Middle frontal gyrus (tissue), 1 donor: ENCODE measurements around the gene POTEI.
"Not testable (repeated sequence)": the region's sequence is repeated elsewhere in the genome, so short reads cannot be mapped to it uniquely, and the experiment has no call there.

Experiments used
- DNase-seq: peaks from one replicate; pipeline ENCODE4 v3.0.0-alpha.2; 2015; ENCODE audit warnings: low spot score; ENCODE audit errors: extremely low spot score

Gene POTEI

DNA sequence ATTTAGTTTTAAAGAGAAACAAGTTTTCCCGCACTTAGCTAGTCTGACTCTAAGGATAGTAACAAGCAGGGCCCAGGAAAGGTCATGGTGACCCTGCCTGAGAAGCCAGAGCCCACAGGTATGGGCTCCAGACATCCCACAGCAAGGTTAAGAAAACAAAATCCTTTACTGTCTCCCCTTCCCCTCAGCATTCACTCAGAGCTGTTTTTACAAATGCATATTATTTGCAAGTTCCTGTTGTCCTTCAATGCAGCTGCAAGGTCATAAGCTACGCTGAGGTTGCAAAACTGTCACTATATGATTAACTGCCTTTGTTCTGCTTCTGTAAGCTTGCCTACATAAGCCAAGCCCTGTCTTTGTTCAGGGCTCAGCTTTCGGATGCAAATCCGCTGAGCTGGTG lies 18.1 kb downstream of the POTEI start:
- DNase-seq: not testable (repeated sequence)

DNA sequence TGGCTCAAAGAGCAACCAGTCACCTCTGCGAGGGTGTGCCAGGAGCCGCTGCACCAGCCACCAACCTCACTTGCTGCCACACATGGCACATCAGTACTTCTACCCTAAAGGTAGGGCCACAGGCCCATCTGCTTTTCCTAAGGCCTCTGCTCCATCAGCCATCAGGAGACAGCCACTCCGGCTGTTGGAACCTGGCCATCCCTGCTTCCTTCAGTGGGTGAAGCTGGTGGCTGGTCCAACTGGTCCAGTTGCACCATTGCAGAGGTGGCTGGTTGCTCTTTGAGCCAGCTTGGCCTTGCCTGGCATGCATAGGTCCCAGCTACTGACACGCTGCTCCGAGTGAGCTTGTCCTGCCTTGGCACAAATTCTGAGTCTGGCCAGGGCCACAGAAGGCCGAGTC lies 53.7 kb downstream of the POTEI start:
- not testable (repeated sequence) for DNase-seq

DNA sequence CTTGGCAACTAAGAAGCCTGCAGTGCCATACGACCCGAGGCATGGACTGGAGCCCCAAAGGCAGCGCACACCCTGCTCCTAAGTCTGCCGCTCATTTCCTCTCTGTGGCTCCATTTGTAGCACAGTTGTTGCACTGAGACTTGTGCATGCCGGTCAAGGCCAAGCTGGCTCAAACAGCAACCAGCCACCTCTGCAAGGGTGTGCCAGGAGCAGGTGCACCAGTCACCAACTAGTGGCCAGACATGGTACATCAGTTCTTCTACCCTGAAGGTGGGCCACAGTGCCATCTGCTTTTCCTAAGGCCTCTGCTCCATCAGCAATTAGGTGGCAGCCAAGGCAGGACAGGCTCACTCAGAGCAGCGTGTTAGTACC lies 54.4 kb downstream of the POTEI start:
- DNase-seq: not testable (repeated sequence)

DNA sequence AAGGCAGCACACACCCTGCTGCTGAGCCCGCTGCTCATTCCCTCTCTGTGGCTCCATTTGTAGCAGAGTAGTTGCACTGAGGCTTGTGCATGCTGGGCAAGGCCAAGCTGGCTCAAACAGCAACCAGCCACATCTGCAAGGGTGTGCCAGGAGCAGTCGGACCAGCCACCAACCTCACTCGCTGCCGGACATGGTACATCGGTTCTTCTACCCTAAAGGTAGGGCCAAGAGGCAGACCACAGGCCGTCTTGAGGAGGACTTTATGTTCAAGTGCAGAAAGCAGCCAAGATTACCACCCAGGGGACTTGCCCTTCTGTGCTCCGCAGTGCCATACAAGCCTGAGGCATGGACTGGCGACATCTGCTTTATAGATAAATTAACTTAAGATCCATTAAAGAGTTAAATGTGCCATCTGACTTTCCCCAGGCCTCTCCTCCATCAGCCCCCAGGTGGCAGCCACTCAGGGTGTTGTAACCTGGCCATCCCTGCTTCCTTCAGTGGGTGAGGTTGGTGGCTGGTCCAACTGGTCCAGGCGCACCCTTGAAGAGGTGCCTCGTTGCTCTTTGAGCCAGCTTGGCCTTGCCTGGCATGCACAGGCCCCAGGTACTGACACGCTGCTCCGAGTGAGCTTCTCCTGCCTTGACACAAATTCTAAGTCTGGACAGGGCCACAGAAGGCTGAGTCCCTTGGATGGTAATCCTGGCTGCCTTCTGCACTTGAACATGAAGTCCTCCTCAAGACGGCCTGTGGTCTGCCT lies 55.0 kb downstream of the POTEI start:
- DNase-seq: not testable (repeated sequence)

DNA sequence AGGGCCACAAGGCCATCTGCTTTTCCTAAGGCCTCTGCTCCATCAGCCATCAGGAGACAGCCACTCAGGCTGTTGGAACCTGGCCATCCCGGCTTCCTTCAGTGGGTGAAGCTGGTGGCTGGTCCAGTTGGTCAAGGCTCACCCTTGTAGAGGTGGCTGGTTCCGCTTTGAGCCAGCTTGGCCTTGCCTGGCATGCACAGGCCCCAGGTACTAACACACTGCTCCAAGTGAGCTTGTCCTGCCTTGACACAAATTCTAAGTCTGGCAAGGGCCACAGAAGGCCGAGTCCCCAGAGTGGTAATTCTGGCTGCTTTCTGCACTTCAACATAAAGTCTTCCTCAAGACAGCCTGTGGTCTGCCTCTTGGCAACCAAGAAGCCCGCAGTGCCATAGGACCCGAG lies 56.2 kb downstream of the POTEI start:
- not testable (repeated sequence) for DNase-seq

DNA sequence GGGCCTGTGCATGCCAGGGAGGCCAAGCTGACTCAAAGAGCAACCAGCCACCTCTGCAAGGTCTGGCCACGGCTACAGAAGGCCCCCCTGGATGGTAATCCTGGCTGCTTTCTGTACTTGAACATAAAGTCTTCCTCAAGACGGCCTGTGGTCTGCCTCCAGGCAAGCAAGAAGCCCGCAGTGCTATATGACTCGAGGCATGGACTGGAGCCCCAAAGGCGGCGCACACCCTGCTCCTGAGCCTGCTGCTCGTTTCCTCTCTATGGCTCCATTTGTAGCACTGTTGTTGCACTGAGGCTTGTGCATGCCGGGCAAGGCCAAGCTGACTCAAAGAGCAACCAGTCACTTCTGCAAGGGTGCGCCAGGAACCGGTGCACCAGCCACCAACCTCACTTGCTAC lies 57.3 kb downstream of the POTEI start:
- not testable (repeated sequence) for DNase-seq

DNA sequence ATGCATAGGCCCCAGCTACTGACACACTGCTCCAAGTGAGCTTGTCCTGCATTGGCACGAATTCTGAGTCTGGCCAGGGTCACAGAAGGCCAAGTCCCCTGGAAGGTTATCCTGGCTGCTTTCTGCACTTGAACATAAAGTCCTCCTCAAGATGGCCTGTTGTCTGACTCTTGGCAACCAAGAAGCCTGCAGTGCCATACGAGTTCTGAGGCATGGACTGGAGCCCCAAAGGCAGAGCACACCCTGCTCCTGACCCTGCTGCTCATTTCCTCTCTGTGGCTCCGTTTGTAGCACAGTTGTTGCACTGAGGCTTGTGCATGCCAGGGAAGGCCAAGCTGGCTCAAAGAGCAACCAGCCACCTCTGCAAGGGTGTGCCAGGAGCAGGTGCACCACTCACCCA lies 57.9 kb downstream of the POTEI start:
- DNase-seq: not testable (repeated sequence)

DNA sequence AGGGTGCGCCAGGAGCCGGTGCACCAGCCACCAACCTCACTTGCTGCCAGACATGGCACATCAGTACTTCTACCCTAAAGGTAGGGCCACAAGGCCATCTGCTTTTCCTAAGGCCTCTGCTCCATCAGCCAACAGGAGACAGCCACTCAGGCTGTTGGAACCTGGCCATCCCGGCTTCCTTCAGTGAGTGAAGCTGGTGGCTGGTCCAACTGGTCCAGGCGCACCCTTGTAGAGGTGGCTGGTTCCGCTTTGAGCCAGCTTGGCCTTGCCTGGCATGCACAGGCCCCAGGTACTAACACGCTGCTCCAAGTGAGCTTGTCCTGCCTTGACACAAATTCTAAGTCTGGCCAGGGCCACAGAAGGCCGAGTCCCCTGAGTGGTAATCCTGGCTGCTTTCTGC lies 58.8 kb downstream of the POTEI start:
- not testable (repeated sequence) for DNase-seq

DNA sequence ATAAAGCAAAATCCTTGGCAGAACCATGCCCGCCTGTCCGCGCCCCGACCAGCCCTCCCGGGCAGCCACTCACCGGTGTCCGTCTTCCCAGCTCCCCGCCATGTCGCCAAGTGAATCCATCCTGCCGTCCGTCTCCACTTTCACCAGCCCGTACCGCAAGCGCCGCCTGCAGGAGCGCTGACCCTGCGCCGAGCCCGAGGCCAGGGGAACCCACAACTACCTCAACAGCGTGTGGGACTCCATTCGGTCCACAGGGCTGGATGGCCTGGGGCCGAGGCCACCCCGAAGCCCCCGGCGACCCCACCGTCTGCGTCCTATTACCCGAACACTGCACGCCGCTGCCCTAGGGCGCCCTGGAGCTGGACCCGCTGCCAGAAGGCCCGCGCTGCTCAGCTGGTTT lies 81.5 kb downstream of the POTEI start:
- peak; percentile 2 for DNase-seq

DNA sequence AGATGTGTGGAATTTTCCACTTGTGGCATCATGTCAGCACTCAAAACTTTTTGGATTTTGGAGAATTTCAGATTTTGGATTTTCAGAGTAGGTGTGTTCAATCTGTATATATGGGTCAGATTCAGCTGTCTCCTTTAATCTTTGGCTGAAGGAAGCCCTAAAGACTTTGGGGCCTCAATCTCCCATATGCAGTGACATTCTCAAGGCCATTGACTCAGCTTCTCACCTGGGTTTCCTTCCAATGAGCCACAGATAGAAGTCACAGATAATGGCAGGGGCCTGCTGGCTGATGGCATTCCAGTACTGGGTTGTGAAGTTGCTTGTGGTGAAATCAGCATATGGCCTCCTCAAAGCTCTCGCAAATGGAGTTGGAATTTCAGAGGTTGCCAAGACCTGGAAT lies 90.3 kb downstream of the POTEI start:
- DNase-seq: not testable (repeated sequence)

DNA sequence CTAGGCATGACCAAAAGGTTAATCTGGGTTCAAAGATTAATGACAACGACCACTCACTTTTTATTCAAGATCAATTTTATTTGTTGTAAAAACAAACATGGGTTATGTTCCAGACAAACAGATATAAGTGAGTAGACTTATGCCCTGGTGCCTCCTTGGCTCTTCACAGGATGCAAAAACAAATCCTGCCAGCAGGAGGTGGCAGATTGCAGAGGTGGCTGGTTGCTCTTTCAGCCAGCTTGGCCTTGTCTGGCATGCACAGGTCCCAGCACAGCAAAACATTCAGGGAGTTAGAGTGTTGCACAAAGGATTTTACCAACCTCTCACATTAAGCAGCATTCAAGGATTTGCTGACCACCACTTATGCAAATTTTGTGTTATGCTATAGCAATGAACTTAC lies 92.4 kb downstream of the POTEI start:
- DNase-seq: not testable (repeated sequence)
